Large intestine (tissue), 3 donors: ENCODE measurements around the gene IGF1. TPM values are rescaled to one million over a fixed set of nuclear protein-coding genes. Genes with fewer than 3 reads are reported as not detected.

Experiments used
- DNase-seq, 2 donors: peaks; one replicate each; pipeline versions ENCODE4 v3.0.0 to v3.0.0-alpha.2; 2013
- H3K27ac ChIP-seq: one replicate; pipeline ENCODE4 v1.5.1; 2013; ENCODE audit warnings: low read length
- H3K27me3 ChIP-seq: 2 replicates; pipeline ENCODE4 v1.6.1; 2013; ENCODE audit warnings: low read length; ENCODE audit not compliant: control insufficient read depth, insufficient read depth
- H3K36me3 ChIP-seq: 2 replicates; pipeline ENCODE4 v1.6.1; 2013; ENCODE audit warnings: low read length; ENCODE audit not compliant: control insufficient read depth, insufficient read depth
- H3K4me1 ChIP-seq: one replicate; pipeline ENCODE4 v1.6.1; 2013; ENCODE audit warnings: low read length; ENCODE audit not compliant: control insufficient read depth, insufficient read depth
- H3K4me3 ChIP-seq: one replicate; pipeline ENCODE4 v1.5.1; 2013; ENCODE audit warnings: low read length
- H3K9me3 ChIP-seq: one replicate; pipeline ENCODE4 v1.6.1; 2013; ENCODE audit warnings: mild to moderate bottlenecking, low read depth, low read length, moderate library complexity; ENCODE audit not compliant: control insufficient read depth
- WGBS: methylation state at CpG from one replicate; pipeline ENCODE4 v1.1.5; 2013; ENCODE audit warnings: low lambda C conversion rate; ENCODE audit not compliant: insufficient coverage; 5-methylcytosine and 5-hydroxymethylcytosine counted together
- polyA plus RNA-seq: library from polyadenylated mRNA; unstranded; fragments of 120-200 nt; gene quantifications from one replicate; pipeline ENCODE4 v1.2.1, GENCODE V29; 2013

IGF1 gene
- polyA plus RNA-seq, 1 donor = 5.4 TPM

DNA sequence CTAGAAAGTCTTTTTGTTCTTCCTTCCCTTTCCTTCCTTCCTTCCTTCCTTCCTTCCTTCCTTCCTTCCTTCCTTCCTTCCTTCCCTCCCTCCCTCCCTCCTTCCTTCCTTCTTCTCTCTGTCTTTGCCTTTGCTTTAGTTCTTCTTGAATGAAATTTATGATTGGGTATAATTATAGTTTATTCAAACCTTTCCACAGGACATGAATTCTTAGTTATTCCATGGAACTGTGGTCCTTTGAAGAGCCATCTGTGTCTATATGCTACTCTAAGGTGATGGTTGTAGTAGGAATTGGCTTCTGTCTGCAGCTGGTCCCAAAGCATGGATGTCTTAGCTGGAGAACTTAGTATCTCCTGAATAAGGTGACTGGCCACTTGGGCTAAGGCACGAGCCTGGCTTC is 64.8 kb downstream of the IGF1 start:
- no CpG with 5 or more reads among the region's 1 CpG for WGBS
- Histone ChIP-seq H3K4me1 (no peaks in the 10 kb centered on the region), H3K27ac (no peak overlapping the region), H3K9me3 (peaks cover 3% of the 10 kb centered on the region), H3K27me3 (no peaks in the 10 kb centered on the region), H3K36me3 (no peaks in the 10 kb centered on the region), H3K4me3 (no peak overlapping the region)
- DNase-seq = no peak

DNA sequence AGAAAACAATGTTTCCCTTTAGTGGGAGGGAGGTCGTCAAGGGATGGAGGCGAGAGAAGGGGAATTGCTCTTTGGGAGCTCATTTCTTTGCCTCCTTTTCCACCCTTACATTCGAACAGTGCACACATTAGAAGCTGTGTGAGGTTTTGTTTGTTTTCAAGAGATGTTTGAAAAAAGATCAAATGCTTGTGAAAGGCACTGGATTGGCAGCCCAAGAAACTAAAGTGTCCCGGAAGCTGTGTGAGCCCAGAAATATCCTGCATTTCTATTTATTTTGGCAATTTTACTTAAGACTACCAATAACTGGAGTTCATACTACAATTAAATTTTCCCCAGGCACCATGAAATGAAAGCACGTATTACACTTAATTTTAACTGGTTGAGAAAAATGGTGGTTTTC is 67.0 kb downstream of the IGF1 start:
- DNase-seq = no peak
- no peaks in the 10 kb centered on the region for H3K4me1 ChIP-seq
- no peaks in the 10 kb centered on the region for H3K27me3 ChIP-seq
- H3K9me3 ChIP-seq = no peaks in the 10 kb centered on the region
- no peaks in the 10 kb centered on the region for H3K36me3 ChIP-seq
- 45% methylated on average over 2 of the region's 5 CpGs for WGBS
- no peak overlapping the region for H3K4me3 ChIP-seq
- no peak overlapping the region for H3K27ac ChIP-seq

- no peak overlapping the region for H3K4me3 ChIP-seq
- no peaks in the 10 kb centered on the region for H3K36me3 ChIP-seq
- DNase-seq = no peak
- no peak overlapping the region for H3K27ac ChIP-seq
- H3K27me3 ChIP-seq = no peaks in the 10 kb centered on the region
- H3K9me3 ChIP-seq = no peaks in the 10 kb centered on the region
- no peaks in the 10 kb centered on the region for H3K4me1 ChIP-seq
These were observed 69.9 kb downstream of the IGF1 start for GRCh38 chr12:102410511-102410910.

DNA sequence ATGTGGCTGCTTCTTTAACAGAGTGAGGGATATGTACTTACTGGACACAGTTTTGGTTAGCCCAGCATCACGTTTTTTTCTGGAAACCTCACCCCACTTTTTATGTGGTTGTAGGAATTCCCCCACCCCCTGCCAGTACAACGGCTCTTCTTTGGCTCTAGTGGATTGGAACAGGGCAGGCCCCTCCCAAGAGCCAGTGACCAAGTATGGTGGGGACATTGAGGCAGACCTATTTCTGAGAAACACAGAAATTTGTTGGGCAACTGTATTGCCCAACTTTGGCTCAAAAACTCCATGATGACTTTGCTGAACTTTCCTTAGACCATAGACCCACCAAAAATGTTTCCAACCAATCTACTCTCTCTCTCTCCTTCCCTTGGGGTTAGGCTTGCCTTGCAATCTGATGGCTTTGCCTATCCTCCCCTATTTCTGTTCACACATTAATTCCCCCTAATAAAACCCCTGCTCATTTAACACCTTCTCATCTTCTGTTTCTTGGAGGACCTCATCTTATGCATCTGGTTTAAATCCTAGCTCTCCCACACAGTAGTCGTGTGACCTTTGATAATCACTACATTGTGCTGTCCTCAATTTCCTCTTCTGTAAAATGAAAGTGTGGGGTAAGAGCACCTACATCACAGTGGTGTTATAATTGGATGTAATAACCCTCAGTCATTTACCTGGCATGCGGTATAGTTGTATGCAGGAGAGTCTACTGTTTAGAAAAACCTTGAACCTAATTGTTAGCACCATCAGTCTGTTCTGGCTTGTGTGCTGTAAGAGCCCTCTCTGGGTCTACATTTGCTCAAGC is 71.7 kb downstream of the IGF1 start:
- H3K4me3 ChIP-seq = no peak overlapping the region
- no peak overlapping the region for H3K27ac ChIP-seq
- no peaks in the 10 kb centered on the region for H3K36me3 ChIP-seq
- WGBS = 93% methylated on average over 2 of the region's 4 CpGs
- no peak for DNase-seq
- no peaks in the 10 kb centered on the region for H3K27me3 ChIP-seq
- no peaks in the 10 kb centered on the region for H3K9me3 ChIP-seq
- no peaks in the 10 kb centered on the region for H3K4me1 ChIP-seq

DNA sequence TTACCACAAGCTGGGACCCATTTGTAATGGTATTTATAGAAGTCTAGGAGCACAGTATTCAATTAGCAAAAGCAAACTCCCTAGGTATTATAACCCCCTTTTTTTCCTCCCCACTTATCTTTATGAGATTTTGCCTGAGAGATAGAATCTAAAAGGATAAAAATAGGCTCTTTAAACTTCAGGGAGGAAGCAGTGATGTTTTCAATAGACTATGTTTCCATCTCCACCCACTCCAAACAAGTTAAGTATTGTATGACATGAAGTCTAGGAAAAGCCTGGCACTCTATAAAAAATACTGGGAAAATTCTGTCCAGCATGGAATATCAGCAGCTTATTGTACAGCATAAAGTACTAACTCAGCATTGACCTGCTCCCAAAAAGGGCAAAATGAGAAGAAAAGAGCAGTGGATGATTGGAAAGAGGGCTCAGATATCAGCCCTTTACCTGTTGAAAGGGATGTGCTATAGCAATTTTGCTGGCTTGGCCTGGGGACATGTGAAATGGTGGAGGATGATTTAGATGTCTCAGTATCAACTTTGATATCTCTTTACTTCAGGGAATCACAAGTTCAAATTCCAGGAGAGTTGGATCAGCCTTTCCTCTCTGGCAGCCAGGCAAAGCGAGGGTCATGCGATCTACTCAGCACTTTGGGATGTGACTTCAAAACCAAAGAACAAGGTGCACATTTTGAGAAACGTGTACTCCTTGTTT is 72.4 kb downstream of the IGF1 start:
- WGBS = no CpG with 5 or more reads among the region's 3 CpGs
- Histone ChIP-seq H3K9me3 (no peaks in the 10 kb centered on the region), H3K4me3 (no peak overlapping the region), H3K27me3 (no peaks in the 10 kb centered on the region), H3K36me3 (no peaks in the 10 kb centered on the region), H3K27ac (no peak overlapping the region), H3K4me1 (no peaks in the 10 kb centered on the region)
- DNase-seq = no peak

- no peaks in the 10 kb centered on the region for H3K4me1 ChIP-seq
- WGBS = 0% methylated on average over 1 of the region's 7 CpGs
- H3K27ac ChIP-seq = no peak overlapping the region
- no peaks in the 10 kb centered on the region for H3K36me3 ChIP-seq
- peak; percentile 23 to 32 for DNase-seq
- H3K27me3 ChIP-seq = no peaks in the 10 kb centered on the region
- H3K4me3 ChIP-seq = no peak overlapping the region
- no peaks in the 10 kb centered on the region for H3K9me3 ChIP-seq
These were observed 74.3 kb downstream of the IGF1 start for GRCh38 chr12:102406033-102406584.

- no peak for DNase-seq
- Histone ChIP-seq H3K27ac (no peak overlapping the region), H3K27me3 (no peaks in the 10 kb centered on the region), H3K36me3 (no peaks in the 10 kb centered on the region), H3K4me3 (no peak overlapping the region), H3K4me1 (no peaks in the 10 kb centered on the region), H3K9me3 (no peaks in the 10 kb centered on the region)
- 100% methylated on average over 1 of the region's 2 CpGs for whole genome bisulfite sequencing
These were observed 79.3 kb downstream of the IGF1 start for GRCh38 chr12:102401087-102401486.

DNA sequence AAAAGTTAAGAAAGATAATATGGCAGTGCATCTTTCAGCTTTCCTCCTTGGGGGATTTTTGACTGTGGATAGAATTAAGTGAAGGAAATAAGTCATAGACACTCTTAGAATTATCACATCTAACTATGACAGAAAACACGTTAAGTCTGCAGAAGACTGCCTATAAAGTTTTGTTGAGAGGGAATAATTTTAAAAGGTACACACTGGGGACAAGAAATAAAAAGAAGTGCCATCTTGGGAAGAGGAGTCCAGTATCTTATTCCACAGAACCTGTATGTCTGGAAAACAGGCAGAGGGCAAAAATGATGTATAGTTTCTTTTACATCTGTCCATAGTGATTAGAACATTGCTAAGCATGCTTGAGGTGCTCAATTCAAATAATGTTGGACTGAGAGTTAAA is 80.7 kb downstream of the IGF1 start:
- no peaks in the 10 kb centered on the region for H3K27me3 ChIP-seq
- DNase-seq = no peak
- H3K27ac ChIP-seq = no peak overlapping the region
- no peak overlapping the region for H3K4me3 ChIP-seq
- no peaks in the 10 kb centered on the region for H3K4me1 ChIP-seq
- H3K36me3 ChIP-seq = no peaks in the 10 kb centered on the region
- no CpG with 5 or more reads among the region's 1 CpG for whole genome bisulfite sequencing
- H3K9me3 ChIP-seq = no peaks in the 10 kb centered on the region

- no peaks in the 10 kb centered on the region for H3K36me3 ChIP-seq
- WGBS = 80% methylated on average over 2 of the region's 2 CpGs
These were observed 84.1 kb downstream of the IGF1 start for GRCh38 chr12:102396276-102396675.

GRCh38 chr12:102394200-102394599 is 86.2 kb downstream of the IGF1 start:
- H3K4me3 ChIP-seq = no peak overlapping the region
- no peaks in the 10 kb centered on the region for H3K36me3 ChIP-seq
- H3K27ac ChIP-seq = no peak overlapping the region
- no peak for DNase-seq
- H3K27me3 ChIP-seq = no peaks in the 10 kb centered on the region
- no peaks in the 10 kb centered on the region for H3K4me1 ChIP-seq
- no peaks in the 10 kb centered on the region for H3K9me3 ChIP-seq
- 20% methylated on average over 1 of the region's 1 CpG for WGBS

More at GRCh38 chr12:102396276-102396675, 84.1 kb downstream of the IGF1 start:
- Histone ChIP-seq H3K4me3 (no peak overlapping the region), H3K9me3 (no peaks in the 10 kb centered on the region), H3K27ac (no peak overlapping the region), H3K4me1 (no peaks in the 10 kb centered on the region), H3K27me3 (no peaks in the 10 kb centered on the region)
- no peak for DNase-seq
